HepG2 (cell line): ENCODE measurements around the gene AKR1C2. TPM values are rescaled to one million over a fixed set of nuclear protein-coding genes. Genes with fewer than 3 reads are reported as not detected.

Source experiments
- CBX2 ChIP-seq, 2 experiments: fragments of 200-600 bp in 1 of 2; sonication (generic); formaldehyde crosslinking in 1 of 2; IDR thresholded peaks; 2 replicates each; pipeline versions ENCODE4 v1.7.0 to v1.8.1; 2018 to 2022; ENCODE audit warnings: low read depth in 2 of 2, low read length in 1 of 2, mild to moderate bottlenecking in 1 of 2, missing genetic modification reagents in 1 of 2
- CHD4 ChIP-seq: fragments of 200-600 bp; sonication (generic); IDR thresholded peaks from 2 replicates; pipeline ENCODE4 v1.7.0; 2017; ENCODE audit warnings: mild to moderate bottlenecking, low read length, borderline replicate concordance
- FIP1L1 ChIP-seq: fragments of 200-400 bp; formaldehyde crosslinking; IDR thresholded peaks from 2 replicates; pipeline ENCODE4 v1.6.1; 2018; ENCODE audit warnings: low read depth, mild to moderate bottlenecking, low read length, moderate library complexity, borderline replicate concordance; ENCODE audit not compliant: insufficient read depth
- HIVEP1 ChIP-seq: sonication (generic); formaldehyde crosslinking; IDR thresholded peaks from 2 replicates; pipeline ENCODE4 v1.4.0; 2020; ENCODE audit warnings: mild to moderate bottlenecking, missing genetic modification reagents
- JUN ChIP-seq: sonication (generic); formaldehyde crosslinking; IDR thresholded peaks from 2 replicates; pipeline ENCODE4 v1.4.0; 2020; ENCODE audit warnings: mild to moderate bottlenecking, missing genetic modification reagents
- PITX1 ChIP-seq: sonication (generic); formaldehyde crosslinking; IDR thresholded peaks from 2 replicates; pipeline ENCODE4 v1.5.1; 2020; ENCODE audit warnings: mild to moderate bottlenecking, missing genetic modification reagents
- POLR2AphosphoS5 ChIP-seq: IDR thresholded peaks from 2 replicates; pipeline ENCODE4 v1.6.1; 2012; ENCODE audit warnings: low read depth, low read length
- SIN3B ChIP-seq: fragments of 150-350 bp; IDR thresholded peaks from 2 replicates; pipeline ENCODE4 v1.6.1; 2014; ENCODE audit warnings: low read length
- ZMAT3 ChIP-seq: sonication (generic); formaldehyde crosslinking; conservative IDR thresholded peaks from 2 replicates; pipeline ENCODE4 v1.7.0; 2021; ENCODE audit warnings: missing genetic modification reagents
- ZNF460 ChIP-seq: sonication (generic); formaldehyde crosslinking; IDR thresholded peaks from 2 replicates; pipeline ENCODE4 v1.5.1; 2020; ENCODE audit warnings: missing genetic modification reagents, mild to moderate bottlenecking, borderline replicate concordance
- ZNF546 ChIP-seq: sonication (generic); formaldehyde crosslinking; conservative IDR thresholded peaks from 2 replicates; pipeline ENCODE4 v1.8.1; 2023; ENCODE audit warnings: mild to moderate bottlenecking, missing genetic modification reagents
- ZNF550 ChIP-seq: sonication (generic); formaldehyde crosslinking; IDR thresholded peaks from 2 replicates; pipeline ENCODE4 v1.4.0; 2020; ENCODE audit warnings: mild to moderate bottlenecking, missing genetic modification reagents, borderline replicate concordance
- ZNF570 ChIP-seq: sonication (generic); formaldehyde crosslinking; IDR thresholded peaks from 2 replicates; pipeline ENCODE4 v1.4.0; 2020; ENCODE audit warnings: mild to moderate bottlenecking, missing genetic modification reagents, borderline replicate concordance
- ZNF850 ChIP-seq: sonication (generic); formaldehyde crosslinking; conservative IDR thresholded peaks from 2 replicates; pipeline ENCODE4 v1.9.0; 2021; ENCODE audit warnings: mild to moderate bottlenecking, missing genetic modification reagents
- ZSCAN30 ChIP-seq: sonication (generic); formaldehyde crosslinking; IDR thresholded peaks from 2 replicates; pipeline ENCODE4 v1.5.0; 2020; ENCODE audit warnings: mild to moderate bottlenecking, missing genetic modification reagents
- polyA plus RNA-seq, 8 experiments: library from polyadenylated mRNA; depleted of rRNA in 3 of 8; stranded (reverse) in 7 of 8; unstranded in 1 of 8; fragments of >200 nt; fragmentation: Illumina TruSeq in 4 of 8; extraction: Trizol in 4 of 8; gene quantifications; 2 replicates each; pipeline versions ENCODE4 v1.2.1 to v1.2.3, GENCODE V29; 2011 to 2016; ENCODE audit warnings: low read depth in 4 of 8, missing spikeins in 1 of 8, mixed read lengths in 1 of 8; ENCODE audit not compliant: insufficient read depth in 1 of 8
- total RNA-seq, 5 experiments: library from RNA; depleted of rRNA; stranded (reverse); fragments of >200 nt; fragmentation: Illumina TruSeq; extraction: Trizol; gene quantifications; 2 replicates each; pipeline ENCODE4 v1.2.3, GENCODE V29; 2016; ENCODE audit warnings: low read depth in 1 of 5
- TF ChIP-seq, protein P1 (sequence below): sonication (generic); formaldehyde crosslinking; IDR thresholded peaks from 2 replicates; pipeline ENCODE4 v1.5.0; 2020; ENCODE audit warnings: mild to moderate bottlenecking, missing genetic modification reagents, borderline replicate concordance
- TF ChIP-seq, protein P2 (sequence below): sonication (generic); formaldehyde crosslinking; IDR thresholded peaks from 2 replicates; pipeline ENCODE4 v1.9.0; 2022; ENCODE audit warnings: low read depth, missing genetic modification reagents
- TF ChIP-seq, protein P3 (sequence below): sonication (generic); formaldehyde crosslinking; IDR thresholded peaks from 2 replicates; pipeline ENCODE4 v1.4.0; 2020; ENCODE audit warnings: mild to moderate bottlenecking, missing genetic modification reagents, borderline replicate concordance
- TF ChIP-seq, protein P4 (sequence below): sonication (generic); formaldehyde crosslinking; conservative IDR thresholded peaks from 2 replicates; pipeline ENCODE4 v1.8.1; 2023; ENCODE audit warnings: missing genetic modification reagents

The AKR1C2 gene
- total and polyA plus RNA-seq, 2 of the 13 experiments (the other 11 are each of a cell fraction or from before 2014, with no cell fraction given): 140 to 900 TPM

DNA sequence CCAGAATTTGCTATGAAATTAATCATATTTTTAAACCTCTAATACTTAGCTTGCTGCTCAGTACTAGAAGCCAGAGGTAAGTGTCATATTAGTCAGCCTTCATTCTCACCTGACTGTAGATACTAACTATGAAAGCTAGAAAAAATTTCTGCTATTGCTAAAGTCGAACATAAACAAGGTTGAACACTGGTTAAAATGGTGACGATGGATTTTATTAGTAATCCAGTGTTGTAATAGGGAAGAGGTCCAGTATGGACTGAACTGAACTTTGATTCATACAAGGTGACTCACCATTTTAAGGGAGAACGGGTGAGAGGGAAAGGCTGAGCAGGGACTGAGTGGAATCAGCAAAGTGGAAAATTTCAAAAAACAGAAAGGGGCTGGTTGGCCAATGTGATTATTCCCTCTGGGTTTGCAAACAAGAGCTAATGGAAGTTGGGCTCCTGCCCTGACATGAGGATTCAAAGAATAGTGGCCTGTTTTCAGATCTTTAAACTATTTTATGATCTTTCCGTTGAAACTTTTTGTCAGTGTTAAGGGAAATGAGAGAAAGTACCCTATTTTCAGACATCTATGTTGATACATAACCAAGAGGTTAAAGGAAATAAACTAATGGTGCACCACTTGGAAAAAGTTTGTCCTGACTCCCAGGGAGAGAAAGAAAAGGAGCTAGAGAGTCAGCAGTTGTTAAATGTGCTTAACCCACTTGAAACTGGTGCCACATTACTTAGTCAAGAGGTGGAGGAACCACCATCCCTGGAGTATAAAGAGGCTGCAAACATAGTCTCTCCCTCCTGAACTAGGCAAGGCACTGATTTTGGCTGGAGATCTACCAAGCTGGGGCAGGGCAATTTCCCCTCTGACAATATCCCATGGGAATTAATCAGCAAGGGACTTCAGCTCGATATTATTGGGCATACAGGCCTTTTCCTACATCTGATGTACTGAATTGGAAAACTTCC is 55.7 kb downstream of the AKR1C2 start (continued):
- TF ChIP-seq, protein P1, sequence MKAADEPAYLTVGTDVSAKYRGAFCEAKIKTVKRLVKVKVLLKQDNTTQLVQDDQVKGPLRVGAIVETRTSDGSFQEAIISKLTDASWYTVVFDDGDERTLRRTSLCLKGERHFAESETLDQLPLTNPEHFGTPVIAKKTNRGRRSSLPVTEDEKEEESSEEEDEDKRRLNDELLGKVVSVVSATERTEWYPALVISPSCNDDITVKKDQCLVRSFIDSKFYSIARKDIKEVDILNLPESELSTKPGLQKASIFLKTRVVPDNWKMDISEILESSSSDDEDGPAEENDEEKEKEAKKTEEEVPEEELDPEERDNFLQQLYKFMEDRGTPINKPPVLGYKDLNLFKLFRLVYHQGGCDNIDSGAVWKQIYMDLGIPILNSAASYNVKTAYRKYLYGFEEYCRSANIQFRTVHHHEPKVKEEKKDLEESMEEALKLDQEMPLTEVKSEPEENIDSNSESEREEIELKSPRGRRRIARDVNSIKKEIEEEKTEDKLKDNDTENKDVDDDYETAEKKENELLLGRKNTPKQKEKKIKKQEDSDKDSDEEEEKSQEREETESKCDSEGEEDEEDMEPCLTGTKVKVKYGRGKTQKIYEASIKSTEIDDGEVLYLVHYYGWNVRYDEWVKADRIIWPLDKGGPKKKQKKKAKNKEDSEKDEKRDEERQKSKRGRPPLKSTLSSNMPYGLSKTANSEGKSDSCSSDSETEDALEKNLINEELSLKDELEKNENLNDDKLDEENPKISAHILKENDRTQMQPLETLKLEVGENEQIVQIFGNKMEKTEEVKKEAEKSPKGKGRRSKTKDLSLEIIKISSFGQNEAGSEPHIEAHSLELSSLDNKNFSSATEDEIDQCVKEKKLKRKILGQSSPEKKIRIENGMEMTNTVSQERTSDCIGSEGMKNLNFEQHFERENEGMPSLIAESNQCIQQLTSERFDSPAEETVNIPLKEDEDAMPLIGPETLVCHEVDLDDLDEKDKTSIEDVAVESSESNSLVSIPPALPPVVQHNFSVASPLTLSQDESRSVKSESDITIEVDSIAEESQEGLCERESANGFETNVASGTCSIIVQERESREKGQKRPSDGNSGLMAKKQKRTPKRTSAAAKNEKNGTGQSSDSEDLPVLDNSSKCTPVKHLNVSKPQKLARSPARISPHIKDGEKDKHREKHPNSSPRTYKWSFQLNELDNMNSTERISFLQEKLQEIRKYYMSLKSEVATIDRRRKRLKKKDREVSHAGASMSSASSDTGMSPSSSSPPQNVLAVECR (CRISPR knock-in tag): 0 out of 2 replicates have a peak, but pooled peaks have one; percentile 14
- TF ChIP-seq POLR2AphosphoS5 (peak; percentile 34; the same call in 1 of the 2 replicates), SIN3B (no peak), FIP1L1 (no peak), CBX2 (IDR thresholded peaks at IDR 0.05; ENCODE audit: low read depth, low read length) (no peak), CBX2 (CRISPR knock-in tag; IDR thresholded peaks at IDR 0.05; ENCODE audit: low read depth) (no peak), ZMAT3 (CRISPR knock-in tag) (no peak), ZSCAN30 (CRISPR knock-in tag) (no peak; the same call in 1 of the 2 replicates), PITX1 (CRISPR knock-in tag) (no peak; the same call in none of the 2 replicates), ZNF546 (CRISPR knock-in tag) (no peak), JUN (CRISPR knock-in tag) (peak; percentile 96), ZNF570 (CRISPR knock-in tag) (no peak), HIVEP1 (CRISPR knock-in tag) (no peak), CHD4 (peak; percentile 98), ZNF550 (CRISPR knock-in tag) (no peak), ZNF850 (no peak), ZNF460 (no peak)
- TF ChIP-seq, protein P2, sequence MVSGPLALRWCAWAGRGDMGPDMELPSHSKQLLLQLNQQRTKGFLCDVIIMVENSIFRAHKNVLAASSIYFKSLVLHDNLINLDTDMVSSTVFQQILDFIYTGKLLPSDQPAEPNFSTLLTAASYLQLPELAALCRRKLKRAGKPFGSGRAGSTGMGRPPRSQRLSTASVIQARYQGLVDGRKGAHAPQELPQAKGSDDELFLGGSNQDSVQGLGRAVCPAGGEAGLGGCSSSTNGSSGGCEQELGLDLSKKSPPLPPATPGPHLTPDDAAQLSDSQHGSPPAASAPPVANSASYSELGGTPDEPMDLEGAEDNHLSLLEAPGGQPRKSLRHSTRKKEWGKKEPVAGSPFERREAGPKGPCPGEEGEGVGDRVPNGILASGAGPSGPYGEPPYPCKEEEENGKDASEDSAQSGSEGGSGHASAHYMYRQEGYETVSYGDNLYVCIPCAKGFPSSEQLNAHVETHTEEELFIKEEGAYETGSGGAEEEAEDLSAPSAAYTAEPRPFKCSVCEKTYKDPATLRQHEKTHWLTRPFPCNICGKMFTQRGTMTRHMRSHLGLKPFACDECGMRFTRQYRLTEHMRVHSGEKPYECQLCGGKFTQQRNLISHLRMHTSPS: no peak
- TF ChIP-seq, protein P3, sequence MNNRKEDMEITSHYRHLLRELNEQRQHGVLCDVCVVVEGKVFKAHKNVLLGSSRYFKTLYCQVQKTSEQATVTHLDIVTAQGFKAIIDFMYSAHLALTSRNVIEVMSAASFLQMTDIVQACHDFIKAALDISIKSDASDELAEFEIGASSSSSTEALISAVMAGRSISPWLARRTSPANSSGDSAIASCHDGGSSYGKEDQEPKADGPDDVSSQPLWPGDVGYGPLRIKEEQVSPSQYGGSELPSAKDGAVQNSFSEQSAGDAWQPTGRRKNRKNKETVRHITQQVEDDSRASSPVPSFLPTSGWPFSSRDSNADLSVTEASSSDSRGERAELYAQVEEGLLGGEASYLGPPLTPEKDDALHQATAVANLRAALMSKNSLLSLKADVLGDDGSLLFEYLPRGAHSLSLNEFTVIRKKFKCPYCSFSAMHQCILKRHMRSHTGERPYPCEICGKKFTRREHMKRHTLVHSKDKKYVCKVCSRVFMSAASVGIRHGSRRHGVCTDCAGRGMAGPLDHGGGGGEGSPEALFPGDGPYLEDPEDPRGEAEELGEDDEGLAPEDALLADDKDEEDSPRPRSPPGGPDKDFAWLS: no peak
- TF ChIP-seq, protein P4, sequence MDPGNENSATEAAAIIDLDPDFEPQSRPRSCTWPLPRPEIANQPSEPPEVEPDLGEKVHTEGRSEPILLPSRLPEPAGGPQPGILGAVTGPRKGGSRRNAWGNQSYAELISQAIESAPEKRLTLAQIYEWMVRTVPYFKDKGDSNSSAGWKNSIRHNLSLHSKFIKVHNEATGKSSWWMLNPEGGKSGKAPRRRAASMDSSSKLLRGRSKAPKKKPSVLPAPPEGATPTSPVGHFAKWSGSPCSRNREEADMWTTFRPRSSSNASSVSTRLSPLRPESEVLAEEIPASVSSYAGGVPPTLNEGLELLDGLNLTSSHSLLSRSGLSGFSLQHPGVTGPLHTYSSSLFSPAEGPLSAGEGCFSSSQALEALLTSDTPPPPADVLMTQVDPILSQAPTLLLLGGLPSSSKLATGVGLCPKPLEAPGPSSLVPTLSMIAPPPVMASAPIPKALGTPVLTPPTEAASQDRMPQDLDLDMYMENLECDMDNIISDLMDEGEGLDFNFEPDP (CRISPR knock-in tag): no peak
